ENCODE measurements around the gene UBL4A.

- TF ChIP-seq GATA2 (IDR thresholded peaks at IDR 0.05; ENCODE audit: low read depth, low read length) (no peak), GATA3 (IDR thresholded peaks at IDR 0.05; ENCODE audit: low read depth, low read length) (no peak)
Observed at GRCh38 chrX:154531626-154532025, 45.2 kb upstream of the UBL4A start.
